Measurements from ENCODE around the gene CORO2A. TPM values are rescaled to one million over a fixed set of nuclear protein-coding genes. Genes with fewer than 3 reads are reported as not detected.

Gene CORO2A
- total and polyA plus RNA-seq, 3 experiments from 2014 or later: 5.1 to 11.9 (median 5.1) TPM

GRCh38 chr9:98108531-98109031 lies 83.9 kb downstream of the CORO2A start:
- CTCF ChIA-PET: interaction anchor here (1.1 to 10.1 kb wide), 8 partner anchors 11 to 145 kb away, joined by 3 to 92 read pairs (median 4); partner anchors contain the start of gene TRIM14
- DNase-seq: peak in 3 of 5 donors; percentile 57 to 71 (median 68)
- H3K27me3 ChIP-seq (ENCODE audit: insufficient read depth, low read length, poor library complexity, severe bottlenecking): no peaks in the 10 kb centered on the region
- Mint-ChIP-seq H3K4me3 (peak overlapping the region; percentile 35 to 80 (median 75)), H3K36me3 (peaks cover 7 to 65% (median 18%) of the 10 kb centered on the region in 3 donors), H3K9me3 (no peaks in the 10 kb centered on the region), H3K4me1 (peaks cover 74 to 89% (median 89%) of the 10 kb centered on the region in 3 donors), H3K27ac (peak overlapping the region; percentile 92 to 99 (median 98)), H3K27me3 (no peaks in the 10 kb centered on the region)
- peaks cover 65% of the 10 kb centered on the region for H3K4me1 ChIP-seq (ENCODE audit: insufficient read depth, low read length)
- peak overlapping the region; percentile 20 for H3K4me3 ChIP-seq (ENCODE audit: low read length)
- peak overlapping the region; percentile 28 for H3K27ac ChIP-seq (ENCODE audit: low read depth, low read length)
- H3K9me3 ChIP-seq (ENCODE audit: low read length): no peaks in the 10 kb centered on the region
- peaks cover 7% of the 10 kb centered on the region for H3K36me3 ChIP-seq (ENCODE audit: insufficient read depth, low read length)
- POLR2A ChIA-PET: interaction anchor here (0.6 to 2.4 kb wide), 7 partner anchors 10 to 903 kb away, joined by 3 to 13 read pairs (median 4); partner anchors contain the start of genes TBC1D2 and TRIM14

DNA sequence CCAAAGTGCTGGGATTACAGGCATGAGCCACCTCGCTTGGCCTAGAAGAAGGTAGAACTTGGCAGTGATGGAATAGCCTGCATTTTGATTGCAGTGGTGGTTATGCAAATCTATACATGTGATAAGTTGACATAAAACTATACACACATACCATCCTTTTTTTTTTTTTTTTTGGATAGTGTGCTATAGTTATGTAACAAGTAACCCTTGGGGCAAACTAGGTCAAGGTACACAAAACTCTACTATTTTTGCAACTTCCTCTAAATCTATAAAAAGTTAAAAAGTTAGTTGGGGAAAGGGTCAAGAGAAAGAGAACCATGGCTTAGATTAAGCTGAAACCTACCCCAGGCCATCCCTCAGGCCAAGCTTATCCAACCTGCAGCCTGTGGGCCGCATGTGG lies 84.5 kb downstream of the CORO2A start:
- Histone ChIP-seq H3K27me3 (ENCODE audit: insufficient read depth, low read length, poor library complexity, severe bottlenecking) (no peaks in the 10 kb centered on the region), H3K9me3 (ENCODE audit: low read length) (no peaks in the 10 kb centered on the region), H3K4me3 (ENCODE audit: low read length) (no peak overlapping the region), H3K36me3 (ENCODE audit: insufficient read depth, low read length) (peaks cover 7% of the 10 kb centered on the region), H3K27ac (ENCODE audit: low read depth, low read length) (peak overlapping the region; percentile 28), H3K4me1 (ENCODE audit: insufficient read depth, low read length) (peaks cover 72% of the 10 kb centered on the region)
- Mint-ChIP-seq H3K27me3 (no peaks in the 10 kb centered on the region), H3K4me1 (peaks cover 75 to 89% (median 88%) of the 10 kb centered on the region in 3 donors), H3K4me3 (peak overlapping the region; percentile 18 to 80 (median 75)), H3K9me3 (no peaks in the 10 kb centered on the region), H3K36me3 (peaks cover 7 to 65% (median 18%) of the 10 kb centered on the region in 3 donors), H3K27ac (peak overlapping the region; percentile 92 to 99 (median 98))
- CTCF ChIA-PET: interaction anchor here (1.1 to 10.1 kb wide), 8 partner anchors 10 to 146 kb away, joined by 3 to 92 read pairs (median 4); partner anchors contain the start of gene TRIM14
- DNase-seq: peak in 1 of 5 donors; percentile 21
- POLR2A ChIA-PET: interaction anchor here (0.6 to 2.4 kb wide), 6 partner anchors 11 to 904 kb away, joined by 3 to 13 read pairs (median 4); partner anchors contain the start of gene TRIM14

- Mint-ChIP-seq H3K27me3 (no peaks in the 10 kb centered on the region), H3K36me3 (peaks cover 3 to 57% (median 12%) of the 10 kb centered on the region in 3 donors), H3K27ac (peak overlapping the region; percentile 85 to 99 (median 94)), H3K4me1 (peaks cover 88 to 98% (median 98%) of the 10 kb centered on the region in 3 donors), H3K9me3 (no peaks in the 10 kb centered on the region), H3K4me3 (peak overlapping the region in 5 of 7 donors; percentile 35 to 65 (median 48))
- Histone ChIP-seq H3K9me3 (ENCODE audit: low read length) (no peaks in the 10 kb centered on the region), H3K27ac (ENCODE audit: low read depth, low read length) (no peak overlapping the region), H3K4me3 (ENCODE audit: low read length) (no peak overlapping the region), H3K4me1 (ENCODE audit: insufficient read depth, low read length) (peaks cover 96% of the 10 kb centered on the region), H3K27me3 (ENCODE audit: insufficient read depth, low read length, poor library complexity, severe bottlenecking) (no peaks in the 10 kb centered on the region), H3K36me3 (ENCODE audit: insufficient read depth, low read length) (peaks cover 7% of the 10 kb centered on the region)
- ChIA-PET CTCF (interaction anchor here (0.8 to 10.1 kb wide), 3 partner anchors 15 to 151 kb away, joined by 3 to 92 read pairs (median 5); partner anchors contain the start of genes TBC1D2 and TRIM14), POLR2A (interaction anchor here (1.1 kb wide), 1 partner anchor 14 kb away, joined by 3 read pairs; the partner anchor contains the start of gene TRIM14)
- peak in 1 of 5 donors; percentile 29 for DNase-seq
These were observed 87.4 kb downstream of the CORO2A start for GRCh38 chr9:98105006-98105405.

DNA sequence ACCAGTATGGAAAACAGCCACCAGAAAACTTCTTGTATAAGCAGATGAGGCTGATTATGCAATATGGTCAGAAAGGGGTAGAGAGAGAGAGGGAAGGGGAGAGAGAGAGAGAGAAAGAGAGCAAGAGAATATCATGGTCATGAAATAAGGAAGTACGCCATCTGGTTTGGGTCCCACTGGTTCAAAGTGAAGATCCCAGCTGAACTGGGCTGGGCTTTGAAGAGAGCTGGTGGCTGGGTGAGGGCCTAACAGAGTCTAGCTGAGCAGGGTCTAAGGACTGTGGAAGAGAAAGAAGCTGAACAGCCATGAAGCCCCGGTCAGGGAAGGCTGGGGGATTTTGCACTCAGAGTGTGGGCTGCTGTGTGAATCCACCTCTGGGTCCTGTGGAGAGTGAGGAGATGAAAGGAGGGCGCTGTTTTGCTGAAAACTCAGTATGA lies 88.0 kb downstream of the CORO2A start:
- peaks cover 5% of the 10 kb centered on the region for H3K36me3 ChIP-seq (ENCODE audit: insufficient read depth, low read length)
- no peaks in the 10 kb centered on the region for H3K27me3 ChIP-seq (ENCODE audit: insufficient read depth, low read length, poor library complexity, severe bottlenecking)
- no peak overlapping the region for H3K4me3 ChIP-seq (ENCODE audit: low read length)
- H3K27ac ChIP-seq (ENCODE audit: low read depth, low read length): peak overlapping the region; percentile 29
- Mint-ChIP-seq H3K9me3 (no peaks in the 10 kb centered on the region), H3K36me3 (peaks cover 3 to 57% (median 14%) of the 10 kb centered on the region in 3 donors), H3K27ac (peak overlapping the region; percentile 81 to 99 (median 94)), H3K4me3 (peak overlapping the region; percentile 14 to 65 (median 49)), H3K27me3 (no peaks in the 10 kb centered on the region), H3K4me1 (peaks cover 89 to 98% (median 98%) of the 10 kb centered on the region in 3 donors)
- peaks cover 96% of the 10 kb centered on the region for H3K4me1 ChIP-seq (ENCODE audit: insufficient read depth, low read length)
- CTCF ChIA-PET: interaction anchor here (0.9 to 10.1 kb wide), 4 partner anchors 16 to 181 kb away, joined by 3 to 92 read pairs (median 6); partner anchors contain the start of genes TBC1D2 and TRIM14
- no peak for DNase-seq
- POLR2A ChIA-PET: interaction anchor here (0.6 to 1.1 kb wide), 2 partner anchors 15 to 54 kb away, joined by 3 to 7 read pairs; partner anchors contain the start of gene TRIM14
- H3K9me3 ChIP-seq (ENCODE audit: low read length): no peaks in the 10 kb centered on the region

- Histone ChIP-seq H3K4me1 (ENCODE audit: insufficient read depth, low read length) (peaks cover 95% of the 10 kb centered on the region), H3K27me3 (ENCODE audit: insufficient read depth, low read length, poor library complexity, severe bottlenecking) (no peaks in the 10 kb centered on the region), H3K36me3 (ENCODE audit: insufficient read depth, low read length) (peaks cover 7% of the 10 kb centered on the region), H3K27ac (ENCODE audit: low read depth, low read length) (no peak overlapping the region), H3K4me3 (ENCODE audit: low read length) (peak overlapping the region; percentile 23), H3K9me3 (ENCODE audit: low read length) (no peaks in the 10 kb centered on the region)
- Mint-ChIP-seq H3K36me3 (peaks cover 12 to 57% (median 22%) of the 10 kb centered on the region in 3 donors), H3K27me3 (no peaks in the 10 kb centered on the region), H3K4me1 (peaks cover 78 to 96% (median 95%) of the 10 kb centered on the region in 3 donors), H3K9me3 (no peaks in the 10 kb centered on the region), H3K4me3 (peak overlapping the region; percentile 65 to 87 (median 78)), H3K27ac (peak overlapping the region; percentile 93 to 99 (median 96))
- peak; percentile 66 to 92 (median 90) for DNase-seq
- CTCF ChIA-PET: interaction anchor here (0.6 to 1.8 kb wide), 21 partner anchors 9 to 468 kb away, joined by 3 to 38 read pairs (median 3); partner anchors contain the start of genes NCBP1, TBC1D2 and TRIM14
- POLR2A ChIA-PET: interaction anchor here (0.6 to 3.1 kb wide), 14 partner anchors 10 to 257 kb away, joined by 3 to 49 read pairs (median 5); partner anchors contain the start of genes CORO2A, TBC1D2 and TRIM14
These were observed 90.6 kb downstream of the CORO2A start for GRCh38 chr9:98101868-98102273.

DNA sequence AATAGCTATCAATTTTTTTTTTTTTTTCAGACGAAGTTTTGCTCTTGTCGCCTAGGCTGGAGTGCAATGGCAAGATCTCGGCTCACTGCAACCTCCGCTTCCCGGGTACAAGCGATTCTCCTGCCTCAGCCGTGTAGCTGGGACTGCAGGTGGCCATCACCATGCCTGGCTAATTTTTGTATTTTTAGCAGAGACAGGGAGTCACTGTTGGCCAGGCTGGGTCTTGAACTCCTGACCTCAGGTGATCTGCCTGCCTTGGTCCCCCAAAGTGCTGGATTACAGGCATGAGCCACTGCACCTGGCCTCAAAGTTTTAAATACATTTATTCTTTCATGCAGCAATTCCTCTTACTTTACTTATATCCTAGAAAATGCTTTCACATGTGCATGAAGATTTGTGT lies 91.0 kb downstream of the CORO2A start:
- H3K4me3 ChIP-seq (ENCODE audit: low read length): no peak overlapping the region
- no peak overlapping the region for H3K27ac ChIP-seq (ENCODE audit: low read depth, low read length)
- no peaks in the 10 kb centered on the region for H3K27me3 Mint-ChIP-seq
- DNase-seq: no peak
- POLR2A ChIA-PET: interaction anchor here (0.6 to 3.1 kb wide), 13 partner anchors 10 to 197 kb away, joined by 3 to 49 read pairs (median 4); partner anchors contain the start of genes CORO2A, TBC1D2 and TRIM14
- H3K9me3 Mint-ChIP-seq: no peaks in the 10 kb centered on the region
- H3K27me3 ChIP-seq (ENCODE audit: insufficient read depth, low read length, poor library complexity, severe bottlenecking): no peaks in the 10 kb centered on the region
- H3K36me3 ChIP-seq (ENCODE audit: insufficient read depth, low read length): peaks cover 7% of the 10 kb centered on the region
- H3K27ac Mint-ChIP-seq: peak overlapping the region; percentile 93 to 99 (median 96)
- peaks cover 15 to 58% (median 25%) of the 10 kb centered on the region in 3 donors for H3K36me3 Mint-ChIP-seq
- H3K4me3 Mint-ChIP-seq: peak overlapping the region; percentile 62 to 85 (median 76)
- peaks cover 77 to 96% (median 95%) of the 10 kb centered on the region in 3 donors for H3K4me1 Mint-ChIP-seq
- no peaks in the 10 kb centered on the region for H3K9me3 ChIP-seq (ENCODE audit: low read length)
- peaks cover 90% of the 10 kb centered on the region for H3K4me1 ChIP-seq (ENCODE audit: insufficient read depth, low read length)
- CTCF ChIA-PET: interaction anchor here (0.7 to 1.8 kb wide), 18 partner anchors 9 to 468 kb away, joined by 3 to 38 read pairs (median 4); partner anchors contain the start of genes NCBP1, TBC1D2 and TRIM14

- H3K27ac ChIP-seq (ENCODE audit: low read depth, low read length): no peak overlapping the region
- no peaks in the 10 kb centered on the region for H3K9me3 Mint-ChIP-seq
- POLR2A ChIA-PET: interaction anchor here (2.0 to 3.1 kb wide), 3 partner anchors 12 to 156 kb away, joined by 5 to 49 read pairs (median 28); partner anchors contain the start of genes TBC1D2 and TRIM14
- H3K9me3 ChIP-seq (ENCODE audit: low read length): no peaks in the 10 kb centered on the region
- no peaks in the 10 kb centered on the region for H3K27me3 ChIP-seq (ENCODE audit: insufficient read depth, low read length, poor library complexity, severe bottlenecking)
- DNase-seq: no peak
- H3K27me3 Mint-ChIP-seq: no peaks in the 10 kb centered on the region
- H3K36me3 ChIP-seq (ENCODE audit: insufficient read depth, low read length): peaks cover 11% of the 10 kb centered on the region
- no peak overlapping the region for H3K4me3 ChIP-seq (ENCODE audit: low read length)
- peaks cover 17 to 59% (median 28%) of the 10 kb centered on the region in 3 donors for H3K36me3 Mint-ChIP-seq
- peaks cover 74 to 96% (median 87%) of the 10 kb centered on the region in 3 donors for H3K4me1 Mint-ChIP-seq
- H3K27ac Mint-ChIP-seq: peak overlapping the region; percentile 93 to 98 (median 95)
- H3K4me3 Mint-ChIP-seq: peak overlapping the region in 5 of 7 donors; percentile 12 to 75 (median 50)
- CTCF ChIA-PET: no interaction called here
- peaks cover 81% of the 10 kb centered on the region for H3K4me1 ChIP-seq (ENCODE audit: insufficient read depth, low read length)
These were observed 92.0 kb downstream of the CORO2A start for GRCh38 chr9:98100456-98100855.
